WTC11 (cell line): ENCODE measurements around the gene MOCS1. TPM values are rescaled to one million over a fixed set of nuclear protein-coding genes. Genes with fewer than 3 reads are reported as not detected.

ENCODE experiments used
- ATAC-seq: fragments of 200-7000 bp; cut with Tn5 transposase; 2 replicates; pipeline ENCODE4 v1.10.0; 2021; ENCODE audit warnings: mild to moderate bottlenecking, moderate library complexity
- CTCF ChIA-PET: fragments of 300-600 bp; sonication (Branson Sonifier 250); formaldehyde crosslinking; loops from one replicate; lab custom pipeline; 2021; ENCODE audit warnings: antibody characterized with exemption; lab: Charles Lee
- POLR2A ChIA-PET: fragments of 350-600 bp; sonication (Branson Sonifier 250); formaldehyde crosslinking; loops from one replicate; lab custom pipeline; 2021; ENCODE audit warnings: antibody characterized with exemption; lab: Charles Lee
- DNase-seq: peaks from one replicate; pipeline ENCODE4 v3.0.0; 2021; ENCODE audit warnings: low spot score
- H3K27ac Mint-ChIP-seq: 2 replicates; pipeline ENCODE4 v1.8.0; 2021; ENCODE audit warnings: mixed read lengths
- H3K27me3 Mint-ChIP-seq: 2 replicates; pipeline ENCODE4 v1.8.0; 2021; ENCODE audit warnings: low read depth, mild to moderate bottlenecking, moderate library complexity, mixed read lengths
- H3K36me3 Mint-ChIP-seq: 2 replicates; pipeline ENCODE4 v1.8.0; 2021; ENCODE audit warnings: mixed read lengths
- H3K4me1 Mint-ChIP-seq: 2 replicates; pipeline ENCODE4 v1.8.0; 2022; ENCODE audit warnings: mixed read lengths
- H3K4me3 Mint-ChIP-seq: 2 replicates; pipeline ENCODE4 v1.8.0; 2021; ENCODE audit warnings: mild to moderate bottlenecking, moderate library complexity, mixed read lengths
- H3K9me3 Mint-ChIP-seq: 2 replicates; pipeline ENCODE4 v1.8.0; 2021; ENCODE audit warnings: mixed read lengths
- ATF1 ChIP-seq: sonication (generic); formaldehyde crosslinking; IDR thresholded peaks from 2 replicates; pipeline ENCODE4 v1.8.1; 2023; ENCODE audit warnings: mild to moderate bottlenecking, moderate library complexity, missing genetic modification reagents
- ATF3 ChIP-seq: sonication (generic); formaldehyde crosslinking; conservative IDR thresholded peaks from 2 replicates; pipeline ENCODE4 v1.8.1; 2022; ENCODE audit warnings: mild to moderate bottlenecking, missing genetic modification reagents
- ATF6 ChIP-seq: sonication (generic); formaldehyde crosslinking; IDR thresholded peaks from 2 replicates; pipeline ENCODE4 v1.8.1; 2023; ENCODE audit warnings: mild to moderate bottlenecking, missing genetic modification reagents
- E2F1 ChIP-seq: sonication (generic); formaldehyde crosslinking; IDR thresholded peaks from 2 replicates; pipeline ENCODE4 v1.8.0; 2022; ENCODE audit warnings: mild to moderate bottlenecking, missing genetic modification reagents
- E2F4 ChIP-seq: sonication (generic); formaldehyde crosslinking; IDR thresholded peaks from 2 replicates; pipeline ENCODE4 v1.8.1; 2022; ENCODE audit warnings: low read depth, mild to moderate bottlenecking, moderate library complexity, missing genetic modification reagents, borderline replicate concordance
- ELF4 ChIP-seq: sonication (generic); formaldehyde crosslinking; IDR thresholded peaks from 2 replicates; pipeline ENCODE4 v1.8.1; 2022; ENCODE audit warnings: low read depth, mild to moderate bottlenecking, moderate library complexity, missing genetic modification reagents
- ERG ChIP-seq: fragments of 250-450 bp; sonication (Bioruptor Pico); IDR thresholded peaks from 2 replicates; pipeline ENCODE4 v1.8.0; 2021; ENCODE audit warnings: mild to moderate bottlenecking
- ETV6 ChIP-seq: sonication (generic); formaldehyde crosslinking; IDR thresholded peaks from 2 replicates; pipeline ENCODE4 v1.8.1; 2022; ENCODE audit warnings: mild to moderate bottlenecking, missing genetic modification reagents
- FOXK1 ChIP-seq: sonication (generic); formaldehyde crosslinking; IDR thresholded peaks from 2 replicates; pipeline ENCODE4 v1.8.0; 2022; ENCODE audit warnings: mild to moderate bottlenecking, moderate library complexity, missing genetic modification reagents
- FOXP1 ChIP-seq: sonication (generic); formaldehyde crosslinking; IDR thresholded peaks from 2 replicates; pipeline ENCODE4 v1.8.0; 2022; ENCODE audit warnings: missing genetic modification reagents, mild to moderate bottlenecking, moderate library complexity, borderline replicate concordance
- GRHL2 ChIP-seq: fragments of 250-450 bp; sonication (Bioruptor Pico); IDR thresholded peaks from 2 replicates; pipeline ENCODE4 v1.8.0; 2022; ENCODE audit warnings: mild to moderate bottlenecking, moderate library complexity; ENCODE audit not compliant: insufficient replicate concordance, severe bottlenecking
- HMGXB4 ChIP-seq: sonication (generic); formaldehyde crosslinking; IDR thresholded peaks from 2 replicates; pipeline ENCODE4 v1.8.1; 2023; ENCODE audit warnings: mild to moderate bottlenecking, moderate library complexity, missing genetic modification reagents
- MXD4 ChIP-seq: fragments of 250-450 bp; sonication (Bioruptor Pico); IDR thresholded peaks from 2 replicates; pipeline ENCODE4 v1.8.0; 2021; ENCODE audit warnings: mild to moderate bottlenecking, moderate library complexity, borderline replicate concordance
- MYBL2 ChIP-seq: sonication (generic); formaldehyde crosslinking; IDR thresholded peaks from 2 replicates; pipeline ENCODE4 v1.8.1; 2023; ENCODE audit warnings: mild to moderate bottlenecking, moderate library complexity, missing genetic modification reagents
- NR2C2 ChIP-seq: sonication (generic); formaldehyde crosslinking; IDR thresholded peaks from 2 replicates; pipeline ENCODE4 v1.8.0; 2022; ENCODE audit warnings: mild to moderate bottlenecking, missing genetic modification reagents
- OVOL2 ChIP-seq: fragments of 250-450 bp; sonication (Bioruptor Pico); IDR thresholded peaks from 2 replicates; pipeline ENCODE4 v1.9.0; 2021; ENCODE audit warnings: mild to moderate bottlenecking, borderline replicate concordance
- SOX15 ChIP-seq: fragments of 250-450 bp; sonication (Bioruptor Pico); IDR thresholded peaks from 2 replicates; pipeline ENCODE4 v1.9.0; 2021; ENCODE audit warnings: mild to moderate bottlenecking
- STAT6 ChIP-seq: sonication (generic); formaldehyde crosslinking; conservative IDR thresholded peaks from 2 replicates; pipeline ENCODE4 v1.8.1; 2023; ENCODE audit warnings: mild to moderate bottlenecking, low read depth, missing genetic modification reagents, moderate library complexity
- ZBTB21 ChIP-seq: sonication (generic); formaldehyde crosslinking; IDR thresholded peaks from 2 replicates; pipeline ENCODE4 v1.8.1; 2023; ENCODE audit warnings: mild to moderate bottlenecking, missing genetic modification reagents, borderline replicate concordance
- ZNF121 ChIP-seq: sonication (generic); formaldehyde crosslinking; IDR thresholded peaks from 2 replicates; pipeline ENCODE4 v1.8.0; 2023; ENCODE audit warnings: missing genetic modification reagents
- ZNF219 ChIP-seq: sonication (generic); formaldehyde crosslinking; IDR thresholded peaks from 2 replicates; pipeline ENCODE4 v1.8.0; 2023; ENCODE audit warnings: missing genetic modification reagents, mild to moderate bottlenecking, borderline replicate concordance
- ZNF423 ChIP-seq: fragments of 250-450 bp; sonication (Bioruptor Pico); IDR thresholded peaks from 2 replicates; pipeline ENCODE4 v2.1.2; 2022; ENCODE audit warnings: mild to moderate bottlenecking, moderate library complexity
- total RNA-seq: library from RNA; stranded (reverse); gene quantifications from 3 replicates; pipeline ENCODE4 v1.2.3, GENCODE V29; 2021

MOCS1 gene
- total RNA-seq, 1 experiment from 2014 or later = 18.5 TPM

GRCh38 chr6:39932386-39932910 is 1.8 kb downstream of the MOCS1 start (continued):
- TF ChIP-seq STAT6 (no peak), ATF3 (no peak), GRHL2 (CRISPR knock-in tag) (no peak), ZNF121 (CRISPR knock-in tag) (no peak), ERG (no peak), ATF1 (no peak)

GRCh38 chr6:39931607-39932006 is 2.7 kb downstream of the MOCS1 start:
- DNase-seq (no peak), ATAC-seq (no peak)
- H3K36me3 Mint-ChIP-seq = peaks cover 21% of the 10 kb centered on the region
- peaks cover 33% of the 10 kb centered on the region for H3K4me1 Mint-ChIP-seq
- CTCF ChIA-PET = no interaction called here
- H3K27ac Mint-ChIP-seq = no peak overlapping the region
- H3K27me3 Mint-ChIP-seq = peaks cover 17% of the 10 kb centered on the region
- no peak for TF ChIP-seq ZBTB21 (CRISPR knock-in tag)
- H3K4me3 Mint-ChIP-seq = no peak overlapping the region
- H3K9me3 Mint-ChIP-seq = 0 out of 2 replicates have a peak, but pooled peaks cover 4% of the 10 kb centered on the region
- POLR2A ChIA-PET = no interaction called here

GRCh38 chr6:39930540-39930939 is 3.7 kb downstream of the MOCS1 start:
- CTCF ChIA-PET = no interaction called here
- ATAC-seq = no peak
- peaks cover 31% of the 10 kb centered on the region for H3K36me3 Mint-ChIP-seq
- peaks cover 8% of the 10 kb centered on the region for H3K9me3 Mint-ChIP-seq
- POLR2A ChIA-PET = no interaction called here
- peaks cover 10% of the 10 kb centered on the region for H3K27me3 Mint-ChIP-seq
- H3K27ac Mint-ChIP-seq = no peak overlapping the region
- peaks cover 33% of the 10 kb centered on the region for H3K4me1 Mint-ChIP-seq
- H3K4me3 Mint-ChIP-seq = no peak overlapping the region
- DNase-seq = no peak
- TF ChIP-seq HMGXB4 (CRISPR knock-in tag) = no peak
- TF ChIP-seq ZNF219 = no peak
- no peak for TF ChIP-seq OVOL2
- TF ChIP-seq FOXP1 (CRISPR knock-in tag) = no peak
- TF ChIP-seq SOX15 (CRISPR knock-in tag) = no peak
- TF ChIP-seq ETV6 (CRISPR knock-in tag) = no peak
- TF ChIP-seq E2F4 (CRISPR knock-in tag) = no peak
- TF ChIP-seq ZNF423 = no peak
- TF ChIP-seq E2F1 (CRISPR knock-in tag) = no peak
- TF ChIP-seq MXD4 (CRISPR knock-in tag) = no peak
- no peak for TF ChIP-seq FOXK1 (CRISPR knock-in tag)
- no peak for TF ChIP-seq NR2C2 (CRISPR knock-in tag)
- TF ChIP-seq ELF4 (CRISPR knock-in tag) = no peak
- TF ChIP-seq MYBL2 (CRISPR knock-in tag) = no peak
- no peak for TF ChIP-seq ATF6 (CRISPR knock-in tag)
